HG03175 (cell line): Measurements from ENCODE around the gene RSPH9.
A peak's percentile ranks its signal among the peaks of the same experiment; 100 is the strongest.
"Not testable (repeated sequence)": the region's sequence is repeated elsewhere in the genome, so short reads cannot be mapped to it uniquely, and the experiment has no call there.

Experiments used
- ATAC-seq: cut with Tn5 transposase; IDR thresholded peaks from one replicate; pipeline ENCODE4 v1.9.1; 2021; ENCODE audit warnings: mild to moderate bottlenecking, moderate library complexity; ENCODE audit not compliant: unreplicated experiment

The RSPH9 gene

DNA sequence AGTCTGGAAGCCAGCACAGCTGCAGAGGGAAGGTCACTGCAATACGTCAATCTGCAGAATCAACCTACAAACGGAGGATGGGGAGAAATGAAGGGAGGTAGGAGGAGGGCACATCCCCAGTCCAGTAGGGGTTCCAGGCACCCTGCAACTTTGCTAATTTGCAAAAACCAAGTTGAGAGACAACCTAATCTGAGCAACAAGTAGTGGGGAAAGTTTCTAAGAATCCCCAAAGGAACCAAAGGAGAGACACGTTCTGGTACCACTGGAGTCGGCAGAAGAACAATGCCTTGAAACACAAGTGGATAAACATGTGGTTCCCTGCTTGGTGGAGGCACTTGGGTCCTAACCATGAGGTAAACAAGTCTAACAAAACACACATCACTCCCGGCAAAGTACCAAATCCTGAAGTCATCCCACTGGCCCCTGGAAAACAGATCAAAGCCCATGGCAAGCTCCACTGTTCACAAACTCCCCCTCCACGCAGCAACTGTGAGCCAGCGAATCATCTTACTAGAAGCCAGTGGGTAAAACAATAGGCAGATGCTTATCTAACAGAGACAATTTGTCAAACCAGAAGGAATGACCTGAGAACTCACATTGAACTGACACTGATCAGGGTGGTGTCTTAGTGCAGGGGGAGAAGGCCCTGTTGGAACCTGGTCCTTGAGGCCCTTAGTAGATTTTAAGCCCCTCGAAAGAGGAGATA is 38.0 kb downstream of the RSPH9 start:
- ATAC-seq: no peak

DNA sequence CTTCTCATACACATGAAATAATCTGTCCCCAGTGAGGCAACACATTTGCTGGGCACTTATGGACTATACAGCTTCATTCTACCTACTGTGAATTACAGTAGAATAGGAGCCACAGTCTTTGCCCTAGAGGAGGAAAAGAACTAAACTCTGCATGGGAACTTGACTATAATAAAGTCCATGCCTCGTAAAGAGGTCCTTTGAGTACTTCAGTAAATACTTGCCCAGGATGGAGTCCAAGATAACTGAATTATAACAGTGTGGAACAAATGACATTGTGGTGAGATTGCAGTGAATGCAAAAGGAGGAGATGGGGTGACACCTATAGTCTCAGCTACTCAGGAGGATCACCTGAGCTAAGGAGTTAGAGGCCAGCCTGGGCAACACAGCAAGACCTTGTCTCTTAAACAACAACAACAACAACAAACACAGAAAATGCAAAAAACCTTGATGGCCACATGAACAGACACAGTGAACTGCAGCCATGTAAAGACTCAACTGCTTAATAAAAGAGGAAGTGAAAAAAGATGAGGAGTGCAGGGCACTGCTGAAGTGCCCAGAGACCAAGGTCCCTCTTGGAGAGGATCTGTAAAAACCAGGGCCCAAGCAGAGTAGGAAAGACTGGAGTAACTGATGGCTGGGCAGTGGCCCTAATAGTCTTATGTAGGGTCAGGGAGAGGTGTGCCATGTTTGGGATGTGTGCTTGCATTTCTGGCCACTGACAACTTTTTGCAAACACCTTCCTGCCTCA is 39.0 kb downstream of the RSPH9 start:
- peak; percentile 56 for ATAC-seq

DNA sequence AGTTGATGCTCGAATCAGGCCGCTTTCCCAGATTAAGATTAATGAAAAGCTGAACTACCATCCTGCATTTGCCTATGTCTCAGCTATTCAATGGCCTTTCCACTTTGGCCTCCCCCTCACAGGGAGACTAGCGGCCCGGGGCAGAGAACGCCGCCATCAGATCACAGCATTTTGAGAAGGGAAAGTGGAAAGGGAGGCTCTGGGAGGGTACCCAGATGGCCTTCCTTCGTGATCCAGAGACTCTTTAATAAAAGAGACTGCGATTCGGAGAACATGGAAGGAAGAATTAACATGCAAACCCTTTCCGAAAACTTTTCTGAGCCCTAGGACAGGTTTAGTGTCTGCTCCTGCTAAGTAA is 42.2 kb downstream of the RSPH9 start:
- no peak for ATAC-seq

DNA sequence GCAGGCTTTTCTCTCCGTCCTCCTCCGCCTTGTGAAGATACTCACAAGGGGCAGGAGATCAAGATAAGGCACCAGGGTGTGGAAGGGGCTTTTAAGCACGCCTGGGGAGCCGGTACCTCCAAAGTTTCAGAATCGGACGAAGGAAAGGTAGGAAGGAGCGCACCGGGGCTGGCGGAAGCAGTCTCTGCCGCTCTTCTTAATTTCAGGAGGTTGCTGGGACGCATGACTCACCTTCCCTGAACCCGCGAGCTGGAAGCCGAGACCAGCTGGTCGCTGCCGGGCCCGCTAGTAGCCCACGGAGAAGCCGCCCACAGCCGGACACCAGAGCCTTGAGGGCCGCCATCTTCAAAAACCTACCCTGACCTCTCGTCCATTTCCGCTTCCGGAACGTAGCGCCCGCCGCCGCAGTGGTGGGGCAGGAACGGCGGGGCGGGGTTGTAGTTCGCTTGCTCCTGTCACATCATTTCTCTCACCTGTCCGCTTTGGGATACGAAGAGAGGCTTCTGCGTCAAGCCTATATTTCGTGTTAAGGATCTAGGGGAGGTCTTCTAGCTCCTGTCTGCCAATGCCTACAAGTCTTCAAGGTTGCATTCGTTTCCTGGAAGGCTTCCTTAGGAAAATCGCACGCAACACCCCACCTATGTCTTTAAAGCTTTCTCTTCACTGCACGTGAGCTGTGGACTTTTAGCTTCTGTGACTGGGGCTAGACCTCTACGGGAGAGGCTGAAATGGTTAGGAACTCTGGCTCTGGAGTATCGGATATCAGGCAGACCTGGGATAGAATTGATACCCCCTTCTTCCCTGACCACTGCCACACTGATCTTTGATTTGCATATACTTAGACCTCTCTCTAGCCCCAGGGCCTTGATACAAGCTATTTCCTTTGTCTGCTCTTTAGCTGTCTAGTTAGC is 42.9 kb downstream of the RSPH9 start, which contains the start of gene MRPS18A:
Gene MRPS18A (minus strand): TSS at position 355 of the 911 bp plus-strand sequence. CDS start 12 bp downstream, at position 343.
- peak; percentile 92 for ATAC-seq

DNA sequence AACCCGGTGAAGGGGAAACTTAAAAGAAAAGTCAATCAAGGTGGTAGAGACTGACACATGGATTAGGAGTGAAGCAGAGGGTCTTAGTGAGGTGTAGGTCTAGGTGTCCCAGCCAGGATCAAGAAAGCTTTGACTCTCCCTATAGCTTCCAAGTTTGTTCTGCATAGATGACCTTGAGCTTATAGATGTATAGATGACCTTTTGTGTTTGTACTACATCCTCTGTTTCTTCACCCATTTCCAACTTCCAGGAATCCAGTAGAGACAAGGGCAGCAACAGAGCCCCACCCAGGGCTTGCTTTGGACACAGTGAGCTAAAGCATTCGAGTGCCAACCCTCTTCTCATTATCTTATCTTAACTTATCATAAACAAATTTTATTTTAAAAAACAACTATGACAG is 44.6 kb downstream of the RSPH9 start:
- no peak for ATAC-seq

DNA sequence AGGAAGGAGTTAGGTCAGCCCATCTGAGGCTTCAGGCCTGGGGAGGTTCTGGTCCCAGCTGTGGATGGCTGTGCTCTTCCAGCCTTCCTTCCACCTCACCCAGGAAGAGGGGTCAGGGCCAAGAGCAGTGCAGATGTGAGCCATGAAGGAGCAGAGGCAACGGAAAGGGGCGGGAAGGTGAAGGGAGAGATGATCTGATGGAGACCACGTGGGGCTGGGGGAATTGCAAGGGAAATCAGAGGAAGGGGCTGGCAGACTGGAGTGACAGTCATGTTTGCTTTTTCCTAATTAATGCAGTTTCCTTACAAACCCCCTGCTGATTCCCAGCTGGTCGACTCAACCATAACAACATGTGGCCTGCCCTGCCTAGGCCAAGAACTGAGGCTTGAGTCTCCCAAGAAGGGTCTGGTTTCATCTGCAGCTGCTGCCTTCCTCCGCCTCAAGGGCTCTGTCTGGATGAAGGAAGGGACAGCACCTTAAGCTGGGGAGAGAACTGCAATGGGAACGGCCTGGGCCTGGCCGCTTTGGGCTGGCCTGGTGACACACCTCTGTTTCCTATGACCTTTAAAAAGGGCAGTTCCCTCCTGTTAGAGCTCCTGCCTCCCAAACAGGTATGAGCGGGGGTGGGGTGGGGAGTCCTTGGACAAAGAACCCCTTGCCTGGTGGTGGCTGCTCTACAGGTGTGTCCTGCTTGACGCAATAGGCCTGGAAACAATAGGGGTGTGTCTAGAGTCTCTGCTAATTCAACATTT is 50.6 kb downstream of the RSPH9 start:
- no peak for ATAC-seq

DNA sequence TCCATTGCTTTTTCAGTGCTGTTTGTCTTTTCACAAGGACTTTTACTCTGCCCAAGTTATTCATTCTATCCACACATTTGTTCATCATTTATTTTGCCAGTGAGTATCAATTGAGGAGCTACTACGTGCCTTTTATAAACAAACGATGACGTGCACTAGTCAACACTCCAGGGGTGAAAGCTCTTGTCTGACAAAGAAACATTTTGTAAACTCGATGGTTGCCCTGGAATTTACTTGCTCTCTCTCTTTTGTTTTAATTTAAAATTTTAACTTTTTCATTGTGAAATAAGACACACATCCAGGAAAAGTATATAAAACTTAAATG is 51.1 kb downstream of the RSPH9 start:
- ATAC-seq: no peak

DNA sequence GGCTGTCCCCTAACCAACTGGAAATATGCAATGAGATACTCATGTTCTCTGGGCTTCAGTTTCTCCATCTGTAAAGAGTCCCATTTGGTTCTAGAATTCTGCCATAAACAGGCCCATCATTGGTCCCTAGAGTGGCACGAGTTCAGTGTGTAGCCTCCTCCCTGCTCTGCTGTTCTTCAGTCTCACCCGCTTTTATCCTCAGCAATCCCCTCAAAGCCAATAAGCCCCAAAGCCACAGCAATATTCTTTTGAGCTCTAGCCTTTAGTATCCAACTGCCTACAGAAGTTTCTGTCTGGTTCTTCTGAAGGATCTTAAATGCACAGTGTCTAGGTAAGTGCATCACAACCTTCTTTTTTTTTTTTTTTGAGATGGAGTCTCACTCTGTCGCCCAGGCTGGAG is 52.6 kb downstream of the RSPH9 start:
- no peak for ATAC-seq

DNA sequence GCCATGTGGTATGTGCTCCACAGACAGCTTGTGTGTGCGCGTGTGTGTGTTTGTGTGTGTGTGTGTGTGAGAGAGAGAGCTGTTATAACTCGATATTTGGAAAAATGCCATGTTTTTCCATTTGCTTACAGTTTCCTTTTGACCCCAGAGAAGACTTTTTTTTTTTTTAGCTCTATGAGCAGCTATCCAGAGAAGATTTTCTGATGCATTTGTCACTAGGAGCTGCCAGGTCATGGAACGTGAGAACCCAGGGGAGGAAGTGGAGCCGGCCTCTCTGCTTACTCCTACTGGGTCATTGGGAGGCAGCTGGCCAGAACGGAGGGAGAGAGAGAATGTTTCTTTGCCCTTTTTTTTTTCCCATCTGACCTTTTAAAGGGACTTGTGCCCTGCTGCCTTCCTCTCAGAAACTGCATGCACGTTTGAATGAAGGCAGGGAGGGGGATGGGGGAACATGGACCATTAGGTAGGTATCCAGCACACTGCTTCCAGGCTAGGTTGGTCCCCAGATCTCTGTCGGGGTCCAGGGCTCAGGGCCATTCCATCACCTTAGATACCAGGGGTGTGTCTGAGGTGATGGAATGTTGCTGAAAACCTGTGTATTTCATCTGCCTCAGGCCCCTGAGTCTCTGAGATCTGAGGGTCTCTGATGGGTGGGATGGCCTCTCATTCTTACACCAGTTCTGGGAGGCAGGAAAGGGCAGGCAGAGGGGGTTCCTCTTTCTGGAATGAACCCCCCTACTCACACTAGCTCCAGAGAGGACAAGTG is 53.9 kb downstream of the RSPH9 start:
- no peak for ATAC-seq

DNA sequence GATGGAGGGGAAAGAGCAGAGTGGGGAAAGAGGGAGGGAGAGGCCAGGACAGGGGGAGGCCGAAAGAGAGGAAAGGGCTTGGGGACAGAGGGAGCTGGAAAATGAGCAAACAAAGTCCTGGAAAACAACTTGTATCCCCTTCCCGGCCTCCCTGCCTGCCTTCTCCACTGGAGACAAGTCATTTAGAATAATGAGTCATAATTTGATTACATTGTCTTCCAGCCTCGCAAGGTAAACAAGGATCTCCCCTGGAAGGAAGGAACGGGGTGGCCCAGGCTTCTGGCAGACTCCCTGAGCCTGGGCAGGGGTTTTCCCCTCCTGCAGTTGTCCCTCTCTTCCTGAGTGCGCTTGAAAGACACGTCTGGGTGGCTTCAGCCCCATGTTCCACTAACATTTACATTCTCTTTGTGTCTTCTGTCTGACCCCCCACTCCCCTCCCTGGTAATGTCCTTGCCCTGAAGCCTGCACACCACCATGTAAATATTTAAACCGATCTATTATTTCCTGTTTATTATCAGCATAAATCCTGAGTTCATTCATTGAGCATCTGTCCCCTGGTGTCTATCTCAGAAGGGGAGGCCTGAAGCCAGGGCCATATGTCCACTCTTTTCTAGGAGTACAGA is 54.8 kb downstream of the RSPH9 start:
- no peak for ATAC-seq

DNA sequence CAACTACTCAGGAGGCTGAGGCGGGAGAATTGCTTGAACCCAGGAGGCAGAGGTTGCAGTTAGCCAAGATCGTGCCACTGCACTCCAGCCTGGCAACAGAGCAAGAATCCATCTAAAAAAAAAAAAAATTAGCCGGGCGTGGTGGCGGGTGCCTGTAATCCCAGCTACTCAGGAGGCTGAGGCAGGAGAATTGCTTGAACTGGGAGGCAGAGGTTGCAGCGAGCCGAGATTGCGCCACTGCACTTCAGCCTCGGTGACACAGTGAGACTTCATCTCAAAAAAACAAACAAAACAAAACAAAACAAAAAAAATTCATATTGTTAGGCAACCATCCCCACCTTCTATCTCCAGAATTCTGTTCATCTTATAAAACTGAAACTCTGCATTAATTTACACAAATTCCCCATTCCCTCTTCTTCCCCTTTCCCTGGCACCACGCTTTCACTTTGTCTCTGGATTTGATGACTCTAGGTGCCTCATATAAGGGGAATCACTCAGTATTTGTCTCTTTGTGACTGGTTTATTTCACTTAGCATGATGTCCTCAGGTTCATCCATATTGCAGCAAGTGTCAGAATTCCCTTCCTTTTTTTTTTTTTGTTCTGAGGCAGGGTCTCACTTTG is 56.2 kb downstream of the RSPH9 start:
- not testable (repeated sequence) for ATAC-seq

DNA sequence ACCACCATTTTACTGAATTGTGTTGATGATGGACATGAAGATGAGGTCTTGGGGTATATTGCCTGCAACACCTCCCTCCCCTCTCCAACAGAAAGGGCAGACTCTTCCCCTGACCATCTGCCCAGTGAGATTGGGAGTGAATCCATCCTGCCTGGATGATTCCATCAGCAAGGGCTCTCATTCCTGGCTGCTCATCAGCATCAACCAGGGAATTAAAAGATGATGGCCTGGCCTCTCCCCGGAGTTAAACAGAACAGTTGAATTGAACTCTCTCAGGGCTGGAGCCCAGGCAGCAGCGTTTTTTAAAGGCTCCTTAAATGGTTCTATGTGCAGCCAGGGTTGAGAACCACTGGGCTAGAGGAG is 57.3 kb downstream of the RSPH9 start:
- ATAC-seq: no peak

DNA sequence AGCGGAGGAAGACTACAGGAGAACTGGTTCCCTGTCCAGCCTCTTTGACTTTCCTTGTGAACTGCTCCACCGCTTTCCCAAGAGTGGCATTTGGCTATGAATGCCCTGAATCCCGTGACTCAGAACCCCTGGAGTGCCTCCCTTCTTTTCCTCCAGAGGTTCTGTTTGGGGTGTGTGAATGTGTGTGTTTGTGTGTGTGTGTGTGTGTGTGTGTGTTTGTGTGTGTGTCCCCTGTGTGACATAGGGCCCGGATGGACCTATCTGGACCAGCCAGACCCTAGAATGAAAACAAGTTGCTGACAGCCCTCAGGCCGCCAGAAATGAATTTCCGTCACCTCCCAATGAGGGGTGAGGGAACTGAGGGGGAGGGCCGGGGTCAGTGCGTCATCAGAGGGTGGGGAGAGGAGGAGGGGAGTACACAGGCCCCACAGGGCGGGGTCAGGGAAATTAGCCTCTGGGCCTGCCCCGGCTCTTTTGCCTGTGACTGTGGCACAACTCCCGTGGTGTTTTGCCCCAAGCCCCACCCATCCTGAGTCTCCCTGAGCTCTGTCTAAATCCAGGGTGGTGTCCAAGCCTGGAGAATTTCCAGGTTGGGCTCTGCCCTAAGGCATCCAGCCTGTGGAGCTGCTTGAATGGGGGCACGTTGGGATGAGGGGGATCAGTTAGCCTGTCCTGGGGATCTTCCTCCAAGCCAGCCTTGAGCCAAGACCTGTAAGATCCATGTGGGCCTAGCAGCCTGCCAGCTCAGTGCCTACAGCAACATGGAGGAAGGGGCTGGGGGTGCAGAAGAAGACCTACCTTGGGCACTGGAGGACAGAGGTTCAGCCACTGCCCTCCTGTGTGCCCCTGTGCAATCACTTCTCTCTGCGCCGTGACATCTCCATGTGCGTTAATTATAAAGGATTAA is 58.0 kb downstream of the RSPH9 start:
- no peak for ATAC-seq

DNA sequence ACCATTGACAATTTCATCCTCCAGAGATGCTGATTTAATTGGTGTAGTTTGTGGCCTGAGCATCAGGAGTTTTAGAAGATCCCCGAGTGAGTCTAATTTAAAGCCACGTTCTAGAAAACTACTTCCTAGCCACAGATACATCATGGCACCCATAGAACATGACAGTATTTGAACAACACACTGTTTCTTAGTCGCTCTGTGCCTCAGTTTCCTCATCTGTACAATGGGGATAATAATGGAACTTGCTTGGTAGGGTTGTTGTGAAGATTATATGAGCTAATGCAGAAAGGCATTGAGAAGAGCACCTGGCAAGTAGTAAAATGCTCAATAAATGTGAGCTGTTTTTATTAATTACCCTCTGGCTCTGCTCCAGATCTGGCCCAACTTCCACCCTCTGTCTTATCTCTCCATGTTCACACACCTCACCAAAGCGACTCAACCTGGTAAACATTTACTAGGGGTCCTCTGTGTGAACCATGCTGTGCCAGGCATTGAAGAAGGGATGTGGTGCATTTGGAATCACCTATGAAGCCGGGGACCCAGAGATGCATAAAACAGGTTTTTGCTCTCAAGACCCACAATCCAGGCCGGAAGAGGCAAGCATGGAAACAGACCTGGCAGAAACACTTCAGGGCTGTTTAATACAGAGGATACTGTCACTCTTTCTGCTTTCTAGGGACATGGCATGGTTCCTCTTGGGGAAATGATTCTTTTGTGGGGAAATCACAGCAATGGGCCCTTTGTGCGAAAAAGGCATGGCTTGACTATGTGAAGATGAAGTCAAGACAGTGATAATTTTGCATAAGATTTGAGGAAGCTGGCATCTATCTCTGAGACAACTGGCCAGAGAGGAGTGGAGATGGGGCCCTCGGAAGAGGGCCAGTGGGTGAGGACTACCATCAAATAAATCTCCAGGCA is 58.9 kb downstream of the RSPH9 start:
- no peak for ATAC-seq

DNA sequence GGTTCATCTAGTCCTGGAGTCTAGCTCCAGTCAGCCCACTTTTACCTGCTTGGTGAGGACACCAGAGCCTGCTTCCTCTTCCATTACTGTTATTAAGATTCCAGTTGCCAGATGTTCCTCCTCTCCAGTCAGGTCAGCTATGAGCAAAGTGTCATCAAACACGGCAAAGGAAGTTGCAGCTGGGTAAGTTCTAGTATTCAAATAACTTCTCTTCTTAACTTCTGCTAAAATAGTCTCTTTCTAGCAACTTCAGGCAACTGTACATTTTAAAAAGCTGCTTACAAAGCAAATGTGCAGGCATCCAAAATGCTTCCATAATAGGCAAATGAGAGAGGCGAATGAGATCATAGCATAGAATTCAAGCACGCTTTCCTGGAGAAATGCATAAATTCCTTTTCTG is 61.2 kb downstream of the RSPH9 start:
- ATAC-seq: no peak

DNA sequence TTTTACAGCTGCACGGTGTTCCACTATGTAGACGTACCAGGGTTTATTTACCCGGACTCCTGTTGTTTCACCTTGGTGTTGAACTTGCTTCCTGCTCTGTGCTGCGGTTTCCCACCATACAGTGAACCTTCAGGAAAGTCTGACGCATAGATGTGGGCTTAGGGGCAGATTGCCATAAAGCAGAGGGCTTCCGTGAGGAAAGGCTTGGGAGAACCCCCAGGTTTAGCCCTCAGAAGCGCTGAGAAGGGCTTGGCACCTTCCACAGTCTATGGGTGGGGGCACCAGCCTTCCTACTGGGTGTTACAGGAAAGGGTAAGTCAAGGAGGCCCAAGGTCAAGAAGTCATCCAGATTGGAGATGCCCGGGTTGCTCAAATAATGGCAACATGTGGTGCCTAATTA is 62.0 kb downstream of the RSPH9 start:
- ATAC-seq: no peak

DNA sequence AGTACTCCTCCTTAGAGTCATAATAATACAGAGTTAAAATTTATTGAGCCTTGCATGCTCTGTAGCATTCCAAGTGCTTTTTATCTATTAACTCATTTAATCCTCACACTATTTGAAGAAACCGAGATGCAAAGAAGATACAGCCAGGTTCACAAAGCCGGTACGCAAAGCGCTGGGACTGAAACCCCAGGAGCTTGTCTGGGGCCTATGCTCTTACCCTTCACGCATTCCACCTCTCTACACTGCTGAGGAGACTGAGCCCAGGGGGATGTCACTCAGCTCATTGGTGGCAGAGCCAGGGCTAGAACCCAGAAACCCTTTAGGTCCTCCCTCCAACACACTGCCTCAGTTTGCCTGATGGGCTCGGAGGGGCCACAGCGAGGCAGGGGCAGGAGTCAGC is 62.4 kb downstream of the RSPH9 start:
- ATAC-seq: no peak
